Smooth muscle cell of bladder (primary cell): ENCODE data around the gene LCORL. TPM values are rescaled to one million over a fixed set of nuclear protein-coding genes. Genes with fewer than 3 reads are reported as not detected.

Experiments used
- total RNA-seq: library from RNA; depleted of rRNA; stranded (reverse); fragments of >200 nt; gene quantifications from 2 replicates; pipeline ENCODE4 v1.2.3, GENCODE V29; 2014

Gene LCORL
- 5.6 and 5.8 TPM in 2 replicates for total RNA-seq

DNA sequence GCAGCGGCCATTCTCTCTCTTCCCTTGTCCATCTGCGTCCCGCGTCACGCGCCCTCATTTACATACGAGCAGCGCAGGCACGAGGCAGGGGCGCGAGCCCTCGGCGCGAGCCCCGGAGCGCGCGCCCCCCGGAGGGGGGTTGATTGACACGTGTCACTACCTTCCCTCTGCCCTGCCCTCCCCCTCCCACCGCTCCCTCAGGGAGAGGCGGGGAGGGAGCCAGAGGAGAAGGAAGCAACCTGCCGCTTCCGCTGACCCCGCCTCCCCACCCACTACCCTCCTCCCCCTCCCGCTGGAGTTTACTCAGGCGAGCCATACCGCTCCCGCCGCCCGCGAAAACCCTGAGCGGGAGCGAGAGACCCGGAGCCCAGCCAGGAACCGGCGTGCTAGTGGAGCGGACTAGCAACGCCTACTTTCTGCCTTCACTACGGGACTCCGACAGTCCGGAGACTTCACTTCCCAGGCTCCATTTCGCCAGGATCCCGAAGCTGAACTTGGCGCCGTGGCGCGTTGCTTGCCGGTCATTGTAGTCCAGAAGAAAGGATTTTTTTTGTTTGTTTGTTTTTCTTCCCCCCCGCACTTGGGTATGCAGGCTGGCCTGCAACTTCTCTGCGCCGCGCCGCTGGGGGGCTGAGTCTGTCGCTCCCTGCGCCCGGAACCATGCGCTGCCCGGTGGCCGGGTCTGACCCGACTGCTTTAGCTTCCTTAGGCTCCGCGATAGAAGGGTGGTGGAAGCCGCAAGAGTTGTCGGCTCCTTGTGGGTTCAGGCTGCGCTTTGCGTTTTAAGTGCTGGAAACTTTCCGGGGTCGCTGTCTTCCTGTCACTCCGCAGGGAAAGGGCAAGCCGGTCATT is at the start of gene LCORL:
TSS of gene LCORL (minus strand) at position 36 of the 852 bp plus-strand sequence. CDS start at position 32, 4 bp downstream.

DNA sequence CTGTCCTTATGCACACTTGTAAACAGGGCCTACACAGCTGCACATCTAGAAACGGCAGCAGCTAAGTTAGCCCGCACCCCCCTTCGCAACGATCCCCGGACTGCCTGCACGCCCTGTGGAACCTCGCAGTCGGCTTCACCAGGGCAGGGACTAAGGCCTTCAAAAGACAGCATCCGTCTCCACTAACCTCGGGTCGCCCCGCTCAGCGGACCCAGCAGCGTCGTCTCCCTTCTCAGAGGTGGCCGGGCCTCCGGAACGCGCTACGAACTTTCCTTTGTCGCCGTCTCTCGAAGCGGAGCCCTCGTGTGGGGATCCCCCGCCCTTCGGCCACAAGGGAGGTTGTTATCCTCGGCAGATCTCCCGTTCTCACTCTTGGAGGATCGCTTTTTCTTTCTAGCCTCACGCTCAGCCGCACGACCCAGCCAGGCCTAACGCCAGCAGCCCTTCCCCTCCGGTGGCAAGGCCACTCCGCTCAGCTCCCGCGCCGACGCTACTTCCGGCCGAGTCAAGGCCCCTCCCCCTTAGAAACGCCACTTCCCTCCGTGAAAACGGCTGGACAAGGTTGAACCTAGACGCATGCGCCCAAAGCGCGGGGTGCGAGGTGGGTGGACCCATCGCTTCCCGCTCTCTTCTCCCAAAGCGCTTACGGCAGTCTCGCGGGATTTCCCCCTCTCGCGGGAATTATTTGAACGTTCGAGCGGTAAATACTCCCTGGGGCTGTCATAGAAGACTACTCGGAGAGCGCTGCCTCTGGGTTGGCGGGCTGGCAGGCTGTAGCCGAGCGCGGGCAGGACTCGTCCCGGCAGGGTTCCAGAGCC is 211.1 kb downstream of the LCORL start, which contains the start of the genes DCAF16 and NCAPG:
TSS of gene DCAF16 (minus strand) at position 498 of the 818 bp plus-strand sequence. CDS start 6,616 bp downstream, outside the sequence.
TSS of gene NCAPG (plus strand) at position 720 of the 818 bp plus-strand sequence. CDS start 99 bp downstream, outside the sequence.

Other genes with a start within 250 kb of the LCORL start
- under 0.01 TPM in 1 of 2 replicates, not detected in the other for gene FAM184B, start 240.1 kb downstream of the LCORL start, total RNA-seq
- gene DCAF16, start 211.0 kb downstream of the LCORL start, total RNA-seq, result 21.2 and 24.1 TPM in 2 replicates
- 2.3 and 2.6 TPM in 2 replicates for gene NCAPG, start 210.8 kb downstream of the LCORL start, total RNA-seq